Calu3 (cell line): Measurements from ENCODE around the gene CCDC148. TPM values are rescaled to one million over a fixed set of nuclear protein-coding genes. Genes with fewer than 3 reads are reported as not detected.

ENCODE experiments used
- BruUV-seq: library from RNA; stranded (reverse); fragments of 400-500 nt; replicated peaks from 2 replicates; lab custom pipeline; 2021; lab: Mats Ljungman, UMichigan
- CTCF ChIA-PET: fragments of 300-600 bp; sonication (Branson Sonifier 250); formaldehyde crosslinking; loops from one replicate; lab custom pipeline; 2022; ENCODE audit warnings: antibody characterized with exemption; lab: Charles Lee
- DNase-seq: peaks from one replicate; pipeline ENCODE4 v3.0.0; 2022
- H3K27ac Mint-ChIP-seq: one replicate; pipeline ENCODE4 v1.8.0; 2022; ENCODE audit warnings: mixed read lengths; ENCODE audit not compliant: unreplicated experiment
- H3K27me3 Mint-ChIP-seq: one replicate; pipeline ENCODE4 v1.8.0; 2022; ENCODE audit warnings: mixed read lengths; ENCODE audit not compliant: unreplicated experiment
- H3K36me3 Mint-ChIP-seq: one replicate; pipeline ENCODE4 v1.8.0; 2022; ENCODE audit warnings: mild to moderate bottlenecking, moderate library complexity, mixed read lengths; ENCODE audit not compliant: insufficient read depth, unreplicated experiment
- H3K4me1 Mint-ChIP-seq: one replicate; pipeline ENCODE4 v1.8.0; 2022; ENCODE audit warnings: mild to moderate bottlenecking, low read depth, mixed read lengths; ENCODE audit not compliant: unreplicated experiment
- H3K4me3 Mint-ChIP-seq: one replicate; pipeline ENCODE4 v1.8.0; 2022; ENCODE audit warnings: mild to moderate bottlenecking, low read depth, moderate library complexity, mixed read lengths; ENCODE audit not compliant: unreplicated experiment
- H3K9me3 Mint-ChIP-seq: one replicate; pipeline ENCODE4 v1.8.0; 2022; ENCODE audit warnings: low read depth, mixed read lengths; ENCODE audit not compliant: unreplicated experiment
- intact Hi-C: fragments of 100-400 bp; cut with micrococcal nuclease; formaldehyde crosslinking; loops from one replicate; pipeline ENCODE4 v1.10.0; 2022; ENCODE audit not compliant: unreplicated experiment
- total RNA-seq: library from RNA; stranded (reverse); gene quantifications from 2 replicates; pipeline ENCODE4 v1.2.3, GENCODE V29; 2022
- TF ChIP-seq, protein P1 (sequence below): fragments of 200-600 bp; IDR thresholded peaks from one replicate; pipeline ENCODE4 v1.8.0; 2022; ENCODE audit warnings: antibody characterized with exemption; ENCODE audit not compliant: unreplicated experiment

The CCDC148 gene
- total RNA-seq, 1 experiment from 2014 or later: 5.1 TPM

GRCh38 chr2:158410132-158410531, 46.4 kb downstream of the CCDC148 start:
- H3K4me3 Mint-ChIP-seq: no peak overlapping the region

GRCh38 chr2:158407031-158407430, 49.5 kb downstream of the CCDC148 start:
- BruUV-seq: no TSS peak
- Mint-ChIP-seq H3K9me3 (peaks cover 11% of the 10 kb centered on the region), H3K4me3 (no peak overlapping the region), H3K36me3 (no peaks in the 10 kb centered on the region), H3K4me1 (peaks cover 22% of the 10 kb centered on the region), H3K27ac (no peak overlapping the region), H3K27me3 (no peaks in the 10 kb centered on the region)
- CTCF ChIA-PET: no interaction called here
- intact Hi-C loops: no loop called here
- no peak for DNase-seq
- TF ChIP-seq, protein P1, sequence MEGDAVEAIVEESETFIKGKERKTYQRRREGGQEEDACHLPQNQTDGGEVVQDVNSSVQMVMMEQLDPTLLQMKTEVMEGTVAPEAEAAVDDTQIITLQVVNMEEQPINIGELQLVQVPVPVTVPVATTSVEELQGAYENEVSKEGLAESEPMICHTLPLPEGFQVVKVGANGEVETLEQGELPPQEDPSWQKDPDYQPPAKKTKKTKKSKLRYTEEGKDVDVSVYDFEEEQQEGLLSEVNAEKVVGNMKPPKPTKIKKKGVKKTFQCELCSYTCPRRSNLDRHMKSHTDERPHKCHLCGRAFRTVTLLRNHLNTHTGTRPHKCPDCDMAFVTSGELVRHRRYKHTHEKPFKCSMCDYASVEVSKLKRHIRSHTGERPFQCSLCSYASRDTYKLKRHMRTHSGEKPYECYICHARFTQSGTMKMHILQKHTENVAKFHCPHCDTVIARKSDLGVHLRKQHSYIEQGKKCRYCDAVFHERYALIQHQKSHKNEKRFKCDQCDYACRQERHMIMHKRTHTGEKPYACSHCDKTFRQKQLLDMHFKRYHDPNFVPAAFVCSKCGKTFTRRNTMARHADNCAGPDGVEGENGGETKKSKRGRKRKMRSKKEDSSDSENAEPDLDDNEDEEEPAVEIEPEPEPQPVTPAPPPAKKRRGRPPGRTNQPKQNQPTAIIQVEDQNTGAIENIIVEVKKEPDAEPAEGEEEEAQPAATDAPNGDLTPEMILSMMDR: no peak

More at GRCh38 chr2:158410132-158410531, 46.4 kb downstream of the CCDC148 start:
- no peak overlapping the region for H3K27ac Mint-ChIP-seq
- H3K36me3 Mint-ChIP-seq: no peaks in the 10 kb centered on the region
- no peaks in the 10 kb centered on the region for H3K27me3 Mint-ChIP-seq
- CTCF ChIA-PET: no interaction called here
- peaks cover 8% of the 10 kb centered on the region for H3K4me1 Mint-ChIP-seq
- no peak for DNase-seq
- H3K9me3 Mint-ChIP-seq: peaks cover 11% of the 10 kb centered on the region
- TF ChIP-seq, protein P1: no peak
- intact Hi-C loops: no loop called here
- BruUV-seq: no TSS peak

- no TSS peak for BruUV-seq
- no peak overlapping the region for H3K27ac Mint-ChIP-seq
- H3K4me1 Mint-ChIP-seq: peaks cover 17% of the 10 kb centered on the region
- CTCF ChIA-PET: no interaction called here
- intact Hi-C loops: no loop called here
- H3K9me3 Mint-ChIP-seq: peaks cover 4% of the 10 kb centered on the region
- no peaks in the 10 kb centered on the region for H3K36me3 Mint-ChIP-seq
- TF ChIP-seq, protein P1: no peak
- no peaks in the 10 kb centered on the region for H3K27me3 Mint-ChIP-seq
- no peak for DNase-seq
- H3K4me3 Mint-ChIP-seq: no peak overlapping the region
These were observed 51.2 kb downstream of the CCDC148 start for GRCh38 chr2:158405341-158405740.

DNA sequence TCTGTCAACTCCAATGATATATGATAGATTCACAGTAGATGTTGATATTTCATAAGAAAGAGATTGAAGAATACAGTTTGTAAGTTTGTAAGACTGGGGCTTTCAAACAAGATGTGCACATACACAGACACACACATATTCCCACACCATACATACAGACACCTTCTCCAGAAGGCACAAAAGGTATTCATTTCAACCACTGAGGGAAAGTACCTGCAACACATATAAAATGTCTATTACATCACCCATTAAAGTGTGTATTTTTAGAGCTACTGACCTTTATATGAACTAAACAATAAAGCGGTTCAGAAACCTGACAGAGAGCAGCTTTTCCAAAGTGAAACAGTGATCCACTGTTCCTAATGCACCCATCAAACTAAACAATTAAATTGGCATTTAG, 53.3 kb downstream of the CCDC148 start:
- intact Hi-C loops: no loop called here
- DNase-seq: no peak
- H3K4me1 Mint-ChIP-seq: peaks cover 17% of the 10 kb centered on the region
- H3K9me3 Mint-ChIP-seq: peaks cover 7% of the 10 kb centered on the region
- CTCF ChIA-PET: interaction anchor here (1.1 kb wide), 1 partner anchor 9 kb away, joined by 4 read pairs; no protein-coding TSS in a partner anchor
- BruUV-seq: no TSS peak
- H3K4me3 Mint-ChIP-seq: no peak overlapping the region
- H3K36me3 Mint-ChIP-seq: no peaks in the 10 kb centered on the region
- no peak overlapping the region for H3K27ac Mint-ChIP-seq
- no peaks in the 10 kb centered on the region for H3K27me3 Mint-ChIP-seq
- TF ChIP-seq, protein P1: no peak
